ENCODE results near the gene COL17A1. TPM values are rescaled to one million over a fixed set of nuclear protein-coding genes. Genes with fewer than 3 reads are reported as not detected.

Gene COL17A1
- total RNA-seq, 1 donor from 2014 or later, result not detected

- intact Hi-C loops (cut with micrococcal nuclease), result no loop called here
- H3K9me3 ChIP-seq (replicated peaks), result peaks cover 9% of the 10 kb centered on the region
- TF ChIP-seq, protein P1, sequence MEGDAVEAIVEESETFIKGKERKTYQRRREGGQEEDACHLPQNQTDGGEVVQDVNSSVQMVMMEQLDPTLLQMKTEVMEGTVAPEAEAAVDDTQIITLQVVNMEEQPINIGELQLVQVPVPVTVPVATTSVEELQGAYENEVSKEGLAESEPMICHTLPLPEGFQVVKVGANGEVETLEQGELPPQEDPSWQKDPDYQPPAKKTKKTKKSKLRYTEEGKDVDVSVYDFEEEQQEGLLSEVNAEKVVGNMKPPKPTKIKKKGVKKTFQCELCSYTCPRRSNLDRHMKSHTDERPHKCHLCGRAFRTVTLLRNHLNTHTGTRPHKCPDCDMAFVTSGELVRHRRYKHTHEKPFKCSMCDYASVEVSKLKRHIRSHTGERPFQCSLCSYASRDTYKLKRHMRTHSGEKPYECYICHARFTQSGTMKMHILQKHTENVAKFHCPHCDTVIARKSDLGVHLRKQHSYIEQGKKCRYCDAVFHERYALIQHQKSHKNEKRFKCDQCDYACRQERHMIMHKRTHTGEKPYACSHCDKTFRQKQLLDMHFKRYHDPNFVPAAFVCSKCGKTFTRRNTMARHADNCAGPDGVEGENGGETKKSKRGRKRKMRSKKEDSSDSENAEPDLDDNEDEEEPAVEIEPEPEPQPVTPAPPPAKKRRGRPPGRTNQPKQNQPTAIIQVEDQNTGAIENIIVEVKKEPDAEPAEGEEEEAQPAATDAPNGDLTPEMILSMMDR (IDR thresholded peaks at IDR 0.05; ENCODE audit: borderline replicate concordance), result no peak
- H3K36me3 ChIP-seq, result no peaks in the 10 kb centered on the region
- H3K4me3 ChIP-seq, result no peak overlapping the region
- H3K27me3 ChIP-seq (ENCODE audit: low read depth), result no peaks in the 10 kb centered on the region
- H3K4me1 ChIP-seq, result no peaks in the 10 kb centered on the region
- no peak overlapping the region for H3K27ac ChIP-seq (replicated peaks)
- DNase-seq, result no peak
Measured at GRCh38 chr10:104098358-104098925, 12.8 kb upstream of the COL17A1 start.

DNA sequence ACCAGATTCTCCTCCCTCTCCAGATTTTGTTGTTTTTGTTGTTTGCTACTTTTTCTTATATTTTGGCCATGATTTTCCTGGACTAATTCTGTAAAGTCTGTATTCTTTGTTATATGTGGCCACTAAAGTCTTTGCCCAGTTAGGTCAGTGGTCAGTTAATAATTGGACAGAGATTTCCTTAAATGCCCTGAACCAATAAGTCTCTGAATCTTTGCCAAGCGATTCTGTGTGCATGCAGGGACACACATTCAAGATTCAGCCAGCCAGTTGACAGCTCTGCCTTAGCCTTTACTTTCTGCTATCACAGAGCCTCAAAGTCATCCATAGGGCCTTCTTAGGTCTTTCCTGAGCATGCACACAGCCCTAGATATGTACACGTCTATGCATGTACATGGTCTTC is 11.0 kb upstream of the COL17A1 start:
- intact Hi-C loops (cut with micrococcal nuclease), result no loop called here
- Histone ChIP-seq H3K27ac (replicated peaks) (no peak overlapping the region), H3K9me3 (replicated peaks) (peaks cover 9% of the 10 kb centered on the region), H3K27me3 (ENCODE audit: low read depth) (no peaks in the 10 kb centered on the region), H3K36me3 (no peaks in the 10 kb centered on the region), H3K4me3 (no peak overlapping the region), H3K4me1 (no peaks in the 10 kb centered on the region)
- no peak for DNase-seq
- TF ChIP-seq, protein P1 (IDR thresholded peaks at IDR 0.05; ENCODE audit: borderline replicate concordance), result no peak

- no peak overlapping the region for H3K4me3 ChIP-seq
- no peaks in the 10 kb centered on the region for H3K4me1 ChIP-seq
- no peak overlapping the region for H3K27ac ChIP-seq (replicated peaks)
- H3K27me3 ChIP-seq (ENCODE audit: low read depth), result no peaks in the 10 kb centered on the region
- H3K36me3 ChIP-seq, result no peaks in the 10 kb centered on the region
- TF ChIP-seq, protein P1 (IDR thresholded peaks at IDR 0.05; ENCODE audit: borderline replicate concordance), result no peak
- peaks cover 9% of the 10 kb centered on the region for H3K9me3 ChIP-seq (replicated peaks)
- DNase-seq, result no peak
- intact Hi-C loops (cut with micrococcal nuclease), result no loop called here
Measured at GRCh38 chr10:104092749-104093148, 7.1 kb upstream of the COL17A1 start.

GRCh38 chr10:104090611-104091010 is 4.9 kb upstream of the COL17A1 start:
- DNase-seq, result no peak
- intact Hi-C loops (cut with micrococcal nuclease), result no loop called here
- H3K4me1 ChIP-seq, result no peaks in the 10 kb centered on the region
- H3K27ac ChIP-seq (replicated peaks), result no peak overlapping the region
- TF ChIP-seq, protein P1 (IDR thresholded peaks at IDR 0.05; ENCODE audit: borderline replicate concordance), result no peak
- H3K36me3 ChIP-seq, result no peaks in the 10 kb centered on the region
- H3K9me3 ChIP-seq (replicated peaks), result no peaks in the 10 kb centered on the region
- H3K4me3 ChIP-seq, result no peak overlapping the region
- no peaks in the 10 kb centered on the region for H3K27me3 ChIP-seq (ENCODE audit: low read depth)

- no peaks in the 10 kb centered on the region for H3K4me1 ChIP-seq
- H3K9me3 ChIP-seq (replicated peaks), result no peaks in the 10 kb centered on the region
- H3K27me3 ChIP-seq (ENCODE audit: low read depth), result no peaks in the 10 kb centered on the region
- H3K36me3 ChIP-seq, result no peaks in the 10 kb centered on the region
- intact Hi-C loops (cut with micrococcal nuclease), result no loop called here
- DNase-seq, result no peak
- no peak overlapping the region for H3K4me3 ChIP-seq
- TF ChIP-seq, protein P1 (IDR thresholded peaks at IDR 0.05; ENCODE audit: borderline replicate concordance), result no peak
- no peak overlapping the region for H3K27ac ChIP-seq (replicated peaks)
Measured at GRCh38 chr10:104089621-104090020, 3.9 kb upstream of the COL17A1 start.

All from left ventricle myocardium inferior (tissue), 1 donor.